ENCODE results near the gene ADAP1. TPM values are rescaled to one million over a fixed set of nuclear protein-coding genes. Genes with fewer than 3 reads are reported as not detected.
A peak's percentile ranks its signal among the peaks of the same experiment; 100 is the strongest.

ADAP1 gene
- total RNA-seq, 2 experiments from 2014 or later = 34.6 to 40.9 TPM

DNA sequence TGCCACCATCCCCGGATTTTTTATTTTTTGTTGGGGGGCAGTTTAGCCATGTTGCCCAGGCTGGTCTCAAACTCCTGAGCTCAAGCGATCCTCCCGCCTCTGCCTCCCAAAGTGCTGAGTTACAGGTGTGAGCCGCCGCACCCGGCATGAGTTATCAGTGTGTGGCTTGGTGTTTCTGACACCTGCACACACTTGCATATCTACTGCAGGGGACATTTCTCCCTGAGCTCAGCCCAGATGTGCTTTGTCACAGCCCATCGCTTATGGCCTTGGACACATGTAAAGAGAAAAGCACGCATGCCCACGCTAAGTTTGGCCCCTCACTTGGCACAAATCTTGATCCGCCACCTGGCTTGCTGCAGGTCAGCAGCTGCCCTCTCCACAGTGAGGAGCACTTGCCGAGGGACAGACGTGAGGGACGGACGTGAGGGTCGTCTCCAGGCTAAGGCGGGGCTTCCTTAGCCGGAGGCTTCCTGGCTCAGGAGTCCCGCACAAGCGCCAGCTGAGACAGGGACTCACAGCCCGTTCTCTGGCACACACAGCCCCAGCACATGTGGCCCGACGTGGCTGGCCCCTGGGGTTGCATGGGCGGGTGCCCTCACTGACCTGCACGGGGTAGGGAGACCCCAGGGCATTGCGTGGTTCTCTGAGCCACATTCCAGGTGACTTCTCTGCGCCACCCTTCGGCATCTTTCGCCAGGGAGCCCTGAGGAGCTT, 40.3 kb upstream of the ADAP1 start:
- TF ChIP-seq CTCF (IDR thresholded peaks at IDR 0.05) = no peak
- POLR2A ChIA-PET = interaction anchor here (0.7 to 4.1 kb wide), 3 partner anchors 19 to 70 kb away, joined by 3 to 19 read pairs (median 13); partner anchors contain the start of gene COX19

GRCh38 chr7:992709-993607, 38.5 kb upstream of the ADAP1 start:
- intact Hi-C loops (cut with micrococcal nuclease) = loop anchor here (5.0 to 10.0 kb wide), 3 partner anchors 52 to 172 kb away; partner anchors contain the start of genes GPR146 and ZFAND2A
- no peak overlapping the region for H3K27ac Mint-ChIP-seq
- no peaks in the 10 kb centered on the region for H3K36me3 Mint-ChIP-seq (ENCODE audit: low read depth)
- H3K27me3 Mint-ChIP-seq = no peaks in the 10 kb centered on the region
- ChIA-PET CTCF (interaction anchor here (0.6 to 6.3 kb wide), 61 partner anchors 8 to 482 kb away, joined by 3 to 204 read pairs (median 6); partner anchors contain the start of genes COX19, GPR146 and ZFAND2A), POLR2A (interaction anchor here (0.8 to 4.1 kb wide), 10 partner anchors 17 to 184 kb away, joined by 3 to 19 read pairs (median 4); partner anchors contain the start of genes COX19 and ZFAND2A)
- peak; percentile 97 for TF ChIP-seq CTCF (IDR thresholded peaks at IDR 0.05)
- peaks cover 5% of the 10 kb centered on the region for H3K4me1 Mint-ChIP-seq (ENCODE audit: low read depth)
- DNase-seq (peak; percentile 96), ATAC-seq (peak; percentile 98)
- H3K4me3 Mint-ChIP-seq = no peak overlapping the region
- H3K9me3 Mint-ChIP-seq = no peaks in the 10 kb centered on the region

More for the DNA sequence above, 40.3 kb upstream of the ADAP1 start:
- H3K27ac Mint-ChIP-seq = no peak overlapping the region
- no peaks in the 10 kb centered on the region for H3K9me3 Mint-ChIP-seq
- DNase-seq = no peak
- intact Hi-C loops (cut with micrococcal nuclease) = loop anchor here (5.0 to 10.0 kb wide), 3 partner anchors 50 to 170 kb away; partner anchors contain the start of genes GPR146 and ZFAND2A
- H3K4me3 Mint-ChIP-seq = no peak overlapping the region
- no peak for ATAC-seq
- CTCF ChIA-PET = interaction anchor here (0.6 to 6.3 kb wide), 9 partner anchors 18 to 185 kb away, joined by 3 to 204 read pairs (median 17); partner anchors contain the start of gene COX19
- peaks cover 5% of the 10 kb centered on the region for H3K4me1 Mint-ChIP-seq (ENCODE audit: low read depth)
- H3K27me3 Mint-ChIP-seq = no peaks in the 10 kb centered on the region
- no peaks in the 10 kb centered on the region for H3K36me3 Mint-ChIP-seq (ENCODE audit: low read depth)

GRCh38 chr7:991729-992656, 37.5 kb upstream of the ADAP1 start:
- Mint-ChIP-seq H3K27ac (no peak overlapping the region), H3K36me3 (ENCODE audit: low read depth) (no peaks in the 10 kb centered on the region), H3K4me3 (no peak overlapping the region), H3K9me3 (no peaks in the 10 kb centered on the region), H3K4me1 (ENCODE audit: low read depth) (peaks cover 5% of the 10 kb centered on the region), H3K27me3 (no peaks in the 10 kb centered on the region)
- intact Hi-C loops (cut with micrococcal nuclease) = loop anchor here (5.0 to 10.0 kb wide), 3 partner anchors 53 to 173 kb away; partner anchors contain the start of genes GPR146 and ZFAND2A
- POLR2A ChIA-PET = interaction anchor here (1.4 to 4.1 kb wide), 4 partner anchors 16 to 73 kb away, joined by 3 to 19 read pairs (median 8); partner anchors contain the start of gene COX19
- CTCF ChIA-PET = interaction anchor here (0.7 to 6.3 kb wide), 37 partner anchors 10 to 201 kb away, joined by 3 to 204 read pairs (median 11); partner anchors contain the start of genes COX19, GPR146 and ZFAND2A
- ATAC-seq = no peak
- TF ChIP-seq CTCF (IDR thresholded peaks at IDR 0.05) = no peak
- no peak for DNase-seq

- peaks cover 5% of the 10 kb centered on the region for H3K4me1 Mint-ChIP-seq (ENCODE audit: low read depth)
- no peak overlapping the region for H3K4me3 Mint-ChIP-seq
- no peaks in the 10 kb centered on the region for H3K36me3 Mint-ChIP-seq (ENCODE audit: low read depth)
- CTCF ChIA-PET = interaction anchor here (5.3 kb wide), 1 partner anchor 183 kb away, joined by 87 read pairs; no protein-coding TSS in a partner anchor
- intact Hi-C loops (cut with micrococcal nuclease) = loop anchor here (5.0 to 10.0 kb wide), 3 partner anchors 54 to 174 kb away; partner anchors contain the start of genes GPR146 and ZFAND2A
- ATAC-seq = no peak
- H3K27me3 Mint-ChIP-seq = no peaks in the 10 kb centered on the region
- no peak for DNase-seq
- POLR2A ChIA-PET = interaction anchor here (4.1 kb wide), 1 partner anchor 16 kb away, joined by 19 read pairs; the partner anchor contains the start of gene COX19
- no peak overlapping the region for H3K27ac Mint-ChIP-seq
- no peak for TF ChIP-seq CTCF (IDR thresholded peaks at IDR 0.05)
- H3K9me3 Mint-ChIP-seq = no peaks in the 10 kb centered on the region
Measured at GRCh38 chr7:990933-991728, 36.7 kb upstream of the ADAP1 start.

All from activated CD8-positive, alpha-beta T cell treated with anti-CD3 and anti-CD28 coated beads for 36 hours (primary cell).